ENCODE measurements around the gene TAOK1.

DNA sequence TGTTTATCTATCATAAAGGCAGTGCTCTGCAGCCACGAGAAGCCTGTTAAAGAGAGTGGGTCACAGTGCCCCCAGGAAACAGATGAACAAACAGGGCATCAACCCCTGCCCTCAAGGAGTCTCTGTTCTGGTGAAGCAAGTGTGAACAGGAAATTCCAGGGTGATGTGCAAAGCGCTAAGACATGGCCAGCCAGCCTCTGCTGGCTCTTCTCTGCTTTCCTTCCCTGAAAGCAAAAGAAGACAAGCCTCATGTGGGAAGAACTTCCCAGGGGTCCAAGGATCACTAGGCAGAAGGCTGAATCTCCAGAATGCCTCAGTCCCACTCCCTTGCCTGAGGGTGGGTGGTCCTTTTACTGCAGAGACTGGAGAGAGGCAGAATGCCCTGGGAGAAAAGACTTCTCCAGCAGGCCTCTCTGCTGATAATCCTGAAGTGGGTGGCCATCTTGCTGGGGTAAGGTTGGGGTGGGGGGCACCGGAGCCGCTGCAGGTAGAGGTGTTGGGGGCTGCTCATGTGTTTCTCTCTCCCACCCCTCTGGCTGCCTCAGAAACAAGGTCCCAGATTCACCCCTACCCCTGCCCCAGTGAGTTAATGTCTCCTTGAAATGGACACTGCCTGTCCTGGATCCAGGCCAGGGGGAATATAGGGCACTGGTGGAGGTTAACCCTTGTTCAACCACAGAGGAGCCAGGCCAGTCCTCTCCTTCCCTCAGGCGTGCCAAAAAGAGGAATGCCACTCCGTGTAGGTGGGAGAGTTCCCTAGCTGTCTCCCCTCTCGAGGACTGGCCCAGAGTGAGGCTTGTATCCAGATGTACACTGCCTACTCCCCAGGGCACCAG is 205.2 kb downstream of the TAOK1 start:
- TF ChIP-seq, protein P1, sequence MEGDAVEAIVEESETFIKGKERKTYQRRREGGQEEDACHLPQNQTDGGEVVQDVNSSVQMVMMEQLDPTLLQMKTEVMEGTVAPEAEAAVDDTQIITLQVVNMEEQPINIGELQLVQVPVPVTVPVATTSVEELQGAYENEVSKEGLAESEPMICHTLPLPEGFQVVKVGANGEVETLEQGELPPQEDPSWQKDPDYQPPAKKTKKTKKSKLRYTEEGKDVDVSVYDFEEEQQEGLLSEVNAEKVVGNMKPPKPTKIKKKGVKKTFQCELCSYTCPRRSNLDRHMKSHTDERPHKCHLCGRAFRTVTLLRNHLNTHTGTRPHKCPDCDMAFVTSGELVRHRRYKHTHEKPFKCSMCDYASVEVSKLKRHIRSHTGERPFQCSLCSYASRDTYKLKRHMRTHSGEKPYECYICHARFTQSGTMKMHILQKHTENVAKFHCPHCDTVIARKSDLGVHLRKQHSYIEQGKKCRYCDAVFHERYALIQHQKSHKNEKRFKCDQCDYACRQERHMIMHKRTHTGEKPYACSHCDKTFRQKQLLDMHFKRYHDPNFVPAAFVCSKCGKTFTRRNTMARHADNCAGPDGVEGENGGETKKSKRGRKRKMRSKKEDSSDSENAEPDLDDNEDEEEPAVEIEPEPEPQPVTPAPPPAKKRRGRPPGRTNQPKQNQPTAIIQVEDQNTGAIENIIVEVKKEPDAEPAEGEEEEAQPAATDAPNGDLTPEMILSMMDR (IDR thresholded peaks at IDR 0.05; ENCODE audit: insufficient read depth, low read length) = no peak
- TF ChIP-seq POLR2AphosphoS5 (IDR thresholded peaks at IDR 0.05; ENCODE audit: low read depth) = no peak
- no peak for TF ChIP-seq GABPA (IDR thresholded peaks at IDR 0.05; ENCODE audit: low read depth)

All from HL-60 (cell line).